T-helper 2 cell treated with Interferon-gamma antibody and Interleukin-4, amounts not matched to agents 5 μg/mL and 100 μg/mL, for 36 hours (primary cell): ENCODE data around the gene PRR5L.

Experiments used
- DNase-seq: peaks from one replicate; pipeline ENCODE4 v3.0.0; 2021; ENCODE audit warnings: low spot score
- H3K27ac Mint-ChIP-seq: one replicate; pipeline ENCODE4 v1.8.0; 2021; ENCODE audit warnings: mild to moderate bottlenecking, mixed read lengths
- H3K27me3 Mint-ChIP-seq: one replicate; pipeline ENCODE4 v1.8.0; 2021; ENCODE audit warnings: low read depth, mixed read lengths
- H3K36me3 Mint-ChIP-seq: one replicate; pipeline ENCODE4 v1.8.0; 2021; ENCODE audit warnings: low read depth, mixed read lengths
- H3K4me1 Mint-ChIP-seq: one replicate; pipeline ENCODE4 v1.8.0; 2021; ENCODE audit warnings: low read depth, mixed read lengths
- H3K4me3 Mint-ChIP-seq: one replicate; pipeline ENCODE4 v1.8.0; 2022; ENCODE audit warnings: mild to moderate bottlenecking, moderate library complexity, mixed read lengths
- H3K9me3 Mint-ChIP-seq: one replicate; pipeline ENCODE4 v1.8.0; 2021; ENCODE audit warnings: mixed read lengths

Gene PRR5L, protein sequence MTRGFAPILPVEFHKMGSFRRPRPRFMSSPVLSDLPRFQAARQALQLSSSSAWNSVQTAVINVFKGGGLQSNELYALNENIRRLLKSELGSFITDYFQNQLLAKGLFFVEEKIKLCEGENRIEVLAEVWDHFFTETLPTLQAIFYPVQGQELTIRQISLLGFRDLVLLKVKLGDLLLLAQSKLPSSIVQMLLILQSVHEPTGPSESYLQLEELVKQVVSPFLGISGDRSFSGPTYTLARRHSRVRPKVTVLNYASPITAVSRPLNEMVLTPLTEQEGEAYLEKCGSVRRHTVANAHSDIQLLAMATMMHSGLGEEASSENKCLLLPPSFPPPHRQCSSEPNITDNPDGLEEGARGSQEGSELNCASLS

DNA sequence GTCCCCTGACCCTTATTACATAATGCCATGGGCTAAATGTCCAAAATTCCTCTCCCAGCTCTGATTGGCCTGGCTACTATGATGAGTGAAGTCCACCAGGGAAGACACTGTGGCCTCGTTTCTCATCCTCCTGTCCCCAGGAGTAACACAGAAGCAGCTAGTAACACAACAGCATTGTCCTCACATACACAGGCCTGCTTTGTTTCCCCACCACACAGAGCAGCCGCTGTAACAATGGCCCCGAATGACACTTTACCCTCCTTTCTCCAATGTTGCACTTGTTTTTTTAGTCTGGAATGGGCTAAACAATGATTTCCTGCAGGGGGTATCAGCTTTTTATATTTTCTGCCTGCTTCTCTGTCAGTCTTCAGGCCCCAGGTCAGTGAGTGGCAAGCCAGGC lies at the start of gene PRR5L:
Gene PRR5L (plus strand): TSS at position 363 of the 400 bp plus-strand sequence. CDS start 104,834 bp downstream, outside the sequence.
- H3K36me3 Mint-ChIP-seq = no peaks in the 10 kb centered on the region
- H3K9me3 Mint-ChIP-seq = no peaks in the 10 kb centered on the region
- H3K27ac Mint-ChIP-seq = no peak within 1 kb of the TSS
- H3K4me1 Mint-ChIP-seq = no peaks in the 10 kb centered on the region
- peaks cover 6% of the 10 kb centered on the region for H3K27me3 Mint-ChIP-seq
- no peak within 1 kb of the TSS for H3K4me3 Mint-ChIP-seq
- no peak for DNase-seq

DNA sequence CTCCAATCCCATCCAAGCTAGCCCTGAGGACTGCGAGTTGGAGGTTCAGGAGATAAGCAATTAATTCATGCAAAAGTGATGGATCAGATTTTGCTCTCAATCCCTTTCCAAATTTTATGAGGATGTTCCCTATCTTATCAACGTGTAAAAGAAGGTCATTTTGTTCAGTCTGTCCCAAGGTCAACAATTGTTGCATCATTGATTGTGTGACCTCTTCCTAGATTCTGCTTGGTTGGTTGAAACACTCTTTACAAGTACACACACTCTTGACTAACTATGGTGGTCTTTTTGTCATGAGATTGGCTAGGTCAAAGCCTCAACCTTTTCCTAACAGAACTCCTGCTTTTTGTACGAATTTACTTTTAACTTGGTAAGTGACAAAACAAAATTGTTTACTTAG lies 48.6 kb upstream of the PRR5L start:
- H3K27ac Mint-ChIP-seq = no peak overlapping the region
- H3K9me3 Mint-ChIP-seq = no peaks in the 10 kb centered on the region
- H3K4me1 Mint-ChIP-seq = no peaks in the 10 kb centered on the region
- DNase-seq = no peak
- H3K4me3 Mint-ChIP-seq = no peak overlapping the region
- peaks cover 15% of the 10 kb centered on the region for H3K27me3 Mint-ChIP-seq
- H3K36me3 Mint-ChIP-seq = no peaks in the 10 kb centered on the region

DNA sequence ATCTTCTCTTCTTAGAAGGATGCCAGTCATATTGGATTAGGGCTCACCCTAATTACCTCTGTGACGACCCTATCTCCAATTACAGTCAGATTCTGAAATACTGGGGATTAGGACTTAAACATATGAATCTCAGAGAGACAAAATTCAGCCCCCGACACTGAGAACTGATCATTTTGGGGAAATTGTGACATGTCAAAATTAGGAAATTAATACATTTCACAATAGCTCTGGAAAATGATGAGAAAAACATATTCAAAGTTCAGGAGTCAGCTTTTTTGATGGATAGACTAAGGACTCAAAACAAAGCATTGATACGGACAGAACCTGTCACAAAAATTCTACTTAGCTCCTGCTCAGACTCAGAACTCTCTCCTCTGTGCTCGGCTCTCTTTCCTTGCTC lies 47.7 kb upstream of the PRR5L start:
- Mint-ChIP-seq H3K36me3 (no peaks in the 10 kb centered on the region), H3K27ac (no peak overlapping the region), H3K27me3 (peaks cover 15% of the 10 kb centered on the region), H3K9me3 (no peaks in the 10 kb centered on the region), H3K4me3 (no peak overlapping the region), H3K4me1 (no peaks in the 10 kb centered on the region)
- DNase-seq = no peak

DNA sequence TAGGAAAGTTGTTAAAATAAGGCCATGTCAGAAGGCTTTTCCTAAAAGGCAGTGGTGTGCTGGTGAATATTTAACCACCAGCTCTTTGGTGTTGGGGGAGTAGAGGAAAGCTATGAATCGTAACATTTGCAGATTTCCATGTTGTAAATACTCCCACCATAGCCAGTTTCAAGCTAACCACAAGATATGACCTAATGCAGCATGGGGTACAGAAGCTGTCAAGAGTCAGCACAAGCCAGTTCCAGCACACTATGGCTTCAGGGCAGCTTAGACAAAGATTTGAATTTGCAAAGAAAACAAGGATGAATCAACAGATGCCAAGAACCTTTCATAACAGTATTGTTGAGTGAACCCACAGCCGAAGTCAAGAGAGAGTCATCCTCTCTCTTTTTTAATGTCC lies 46.8 kb upstream of the PRR5L start:
- Mint-ChIP-seq H3K27me3 (peaks cover 15% of the 10 kb centered on the region), H3K4me1 (no peaks in the 10 kb centered on the region), H3K36me3 (no peaks in the 10 kb centered on the region), H3K4me3 (no peak overlapping the region), H3K27ac (no peak overlapping the region), H3K9me3 (no peaks in the 10 kb centered on the region)
- DNase-seq = peak; percentile 11

DNA sequence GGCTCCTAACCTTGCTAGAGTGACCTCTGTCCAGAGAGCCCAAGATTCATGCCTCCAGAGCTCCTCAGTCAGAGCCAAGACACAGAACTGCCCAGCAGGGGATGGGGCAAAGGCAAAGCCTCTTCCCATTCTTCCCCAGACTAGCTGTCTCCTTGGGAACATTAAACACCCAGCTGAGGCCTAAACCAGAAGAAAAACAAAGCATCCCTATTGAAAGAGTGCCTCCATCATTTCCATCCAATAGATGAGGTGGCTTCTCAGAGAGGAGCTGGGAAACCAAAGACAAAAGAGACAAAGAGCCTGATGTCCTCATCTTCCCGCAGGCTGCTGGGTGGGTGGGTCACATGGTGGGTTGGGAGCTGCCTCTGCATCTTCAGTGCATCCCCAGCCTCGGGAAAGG lies 44.3 kb upstream of the PRR5L start:
- Mint-ChIP-seq H3K4me1 (no peaks in the 10 kb centered on the region), H3K4me3 (no peak overlapping the region), H3K27ac (no peak overlapping the region), H3K27me3 (peaks cover 15% of the 10 kb centered on the region), H3K9me3 (no peaks in the 10 kb centered on the region), H3K36me3 (no peaks in the 10 kb centered on the region)
- DNase-seq = no peak

DNA sequence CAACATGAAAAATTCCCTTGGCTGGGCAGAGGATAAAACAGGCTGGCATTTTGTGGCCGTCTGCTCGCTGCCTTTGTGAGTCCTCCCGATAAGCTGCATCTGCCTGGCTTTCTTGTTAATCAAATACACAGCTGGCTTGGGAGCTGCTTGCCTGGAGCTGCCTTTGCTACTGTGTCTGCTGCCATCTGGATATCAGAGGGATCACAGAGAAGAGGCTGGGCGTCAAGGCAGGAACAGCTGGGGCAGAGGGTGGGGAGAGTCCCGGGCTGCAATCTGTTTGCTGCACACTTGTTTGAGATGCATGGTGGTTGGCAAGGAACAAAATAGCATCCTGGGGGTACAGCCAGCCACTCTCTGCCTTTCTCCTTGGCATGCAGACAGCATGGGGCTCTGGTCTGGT lies 42.9 kb upstream of the PRR5L start:
- Mint-ChIP-seq H3K27ac (no peak overlapping the region), H3K4me1 (no peaks in the 10 kb centered on the region), H3K9me3 (no peaks in the 10 kb centered on the region), H3K4me3 (no peak overlapping the region), H3K36me3 (no peaks in the 10 kb centered on the region), H3K27me3 (peaks cover 18% of the 10 kb centered on the region)
- no peak for DNase-seq

DNA sequence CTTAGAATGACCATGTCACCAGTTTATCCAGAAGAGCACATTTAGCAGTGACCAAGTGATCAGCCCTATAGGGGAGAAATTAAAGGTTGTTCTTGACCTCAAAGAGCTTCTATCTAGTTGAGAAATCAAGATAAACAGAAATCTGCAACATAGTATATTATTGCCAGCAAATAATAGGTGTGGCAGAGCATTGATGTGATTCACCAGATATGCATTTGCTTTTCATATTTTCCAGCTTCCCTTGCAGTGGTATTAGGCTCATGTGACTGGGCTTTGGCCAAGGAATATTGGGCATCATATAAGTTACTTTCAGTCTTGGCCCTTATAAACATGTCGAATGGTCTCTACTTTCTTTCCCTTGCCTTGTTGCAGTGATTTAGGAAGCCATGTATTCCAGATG lies 41.4 kb upstream of the PRR5L start:
- H3K9me3 Mint-ChIP-seq = no peaks in the 10 kb centered on the region

DNA sequence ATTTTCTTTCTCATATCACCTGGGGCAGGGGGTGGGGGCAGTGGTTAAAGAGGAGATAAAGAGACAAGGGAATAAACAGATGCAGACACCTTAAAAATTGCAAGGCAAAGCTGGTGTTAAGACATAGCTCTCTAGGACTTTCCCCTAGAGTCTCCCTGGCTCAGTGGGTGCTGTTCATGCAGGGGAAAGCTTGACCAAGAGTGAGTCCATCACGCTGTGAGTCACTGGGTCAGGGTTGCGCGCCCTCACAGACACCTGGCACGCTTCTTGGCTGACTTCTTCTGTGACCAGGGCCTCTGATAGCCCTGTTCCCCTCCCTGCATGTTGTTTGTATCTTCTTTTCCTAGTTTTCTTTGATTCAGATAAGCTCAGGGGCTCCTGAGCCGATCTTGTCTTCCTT lies 38.7 kb upstream of the PRR5L start:
- H3K27me3 Mint-ChIP-seq = peaks cover 12% of the 10 kb centered on the region
- H3K36me3 Mint-ChIP-seq = no peaks in the 10 kb centered on the region
- H3K9me3 Mint-ChIP-seq = no peaks in the 10 kb centered on the region
- no peak overlapping the region for H3K27ac Mint-ChIP-seq
- no peak overlapping the region for H3K4me3 Mint-ChIP-seq
- H3K4me1 Mint-ChIP-seq = no peaks in the 10 kb centered on the region
- DNase-seq = no peak

More for the DNA sequence above, 41.4 kb upstream of the PRR5L start:
- Mint-ChIP-seq H3K36me3 (no peaks in the 10 kb centered on the region), H3K27ac (no peak overlapping the region), H3K4me1 (no peaks in the 10 kb centered on the region), H3K4me3 (no peak overlapping the region), H3K27me3 (peaks cover 15% of the 10 kb centered on the region)
- no peak for DNase-seq

DNA sequence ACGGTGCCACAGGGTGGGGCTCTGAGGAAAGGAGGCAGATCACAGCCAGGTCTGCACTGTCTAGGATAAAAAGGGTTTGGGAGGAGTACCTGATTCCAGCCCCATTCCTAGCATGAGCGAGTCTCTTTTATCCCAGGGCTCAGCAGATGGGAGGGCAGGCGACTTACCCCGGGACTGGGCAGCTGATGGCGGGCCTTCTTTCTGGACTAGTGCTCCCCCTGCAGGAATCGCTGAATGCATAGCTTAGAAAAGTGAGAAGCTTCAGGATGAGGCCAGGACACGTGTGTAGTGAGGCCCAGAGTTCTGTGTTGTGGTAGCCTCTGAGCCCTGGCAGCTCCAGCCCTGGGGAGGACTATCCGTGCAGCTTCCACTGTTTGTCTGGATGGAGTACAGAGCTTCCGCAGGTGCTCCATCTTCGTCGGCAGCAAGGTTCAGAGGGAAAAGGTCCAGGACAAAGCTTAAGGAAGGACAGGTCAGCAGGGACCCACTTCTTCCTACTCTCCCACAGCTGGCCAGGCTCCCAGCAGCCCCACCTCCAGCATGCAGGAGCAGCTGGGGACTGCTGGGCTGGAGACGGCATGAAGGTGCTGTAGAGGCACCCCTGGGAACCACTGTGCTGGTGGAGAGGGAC lies 37.2 kb upstream of the PRR5L start:
- no peak overlapping the region for H3K4me3 Mint-ChIP-seq
- H3K27me3 Mint-ChIP-seq = peaks cover 12% of the 10 kb centered on the region
- H3K27ac Mint-ChIP-seq = no peak overlapping the region
- no peak for DNase-seq
- no peaks in the 10 kb centered on the region for H3K9me3 Mint-ChIP-seq
- no peaks in the 10 kb centered on the region for H3K36me3 Mint-ChIP-seq
- no peaks in the 10 kb centered on the region for H3K4me1 Mint-ChIP-seq

DNA sequence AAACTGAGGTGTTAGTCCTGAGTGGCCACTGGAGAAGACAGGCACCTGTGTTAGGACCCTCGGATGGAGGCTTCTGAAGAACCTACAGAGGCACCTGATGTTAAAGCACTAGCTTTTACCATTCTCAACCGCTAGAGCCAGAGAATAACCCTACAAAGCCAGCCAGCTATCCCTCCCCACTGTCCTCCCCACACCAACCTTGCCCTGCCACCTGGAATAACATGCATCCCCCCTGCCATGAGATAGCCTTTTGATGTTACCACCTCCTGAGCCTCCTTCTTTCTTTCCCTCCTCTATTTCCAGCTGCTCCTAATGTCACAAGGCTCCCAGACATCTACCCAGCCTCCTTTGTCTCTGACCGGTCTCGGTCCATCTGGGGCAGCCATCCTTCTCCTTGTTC lies 35.0 kb upstream of the PRR5L start:
- Mint-ChIP-seq H3K36me3 (no peaks in the 10 kb centered on the region), H3K9me3 (no peaks in the 10 kb centered on the region), H3K27me3 (peaks cover 12% of the 10 kb centered on the region), H3K4me1 (no peaks in the 10 kb centered on the region), H3K27ac (no peak overlapping the region), H3K4me3 (no peak overlapping the region)
- DNase-seq = no peak

DNA sequence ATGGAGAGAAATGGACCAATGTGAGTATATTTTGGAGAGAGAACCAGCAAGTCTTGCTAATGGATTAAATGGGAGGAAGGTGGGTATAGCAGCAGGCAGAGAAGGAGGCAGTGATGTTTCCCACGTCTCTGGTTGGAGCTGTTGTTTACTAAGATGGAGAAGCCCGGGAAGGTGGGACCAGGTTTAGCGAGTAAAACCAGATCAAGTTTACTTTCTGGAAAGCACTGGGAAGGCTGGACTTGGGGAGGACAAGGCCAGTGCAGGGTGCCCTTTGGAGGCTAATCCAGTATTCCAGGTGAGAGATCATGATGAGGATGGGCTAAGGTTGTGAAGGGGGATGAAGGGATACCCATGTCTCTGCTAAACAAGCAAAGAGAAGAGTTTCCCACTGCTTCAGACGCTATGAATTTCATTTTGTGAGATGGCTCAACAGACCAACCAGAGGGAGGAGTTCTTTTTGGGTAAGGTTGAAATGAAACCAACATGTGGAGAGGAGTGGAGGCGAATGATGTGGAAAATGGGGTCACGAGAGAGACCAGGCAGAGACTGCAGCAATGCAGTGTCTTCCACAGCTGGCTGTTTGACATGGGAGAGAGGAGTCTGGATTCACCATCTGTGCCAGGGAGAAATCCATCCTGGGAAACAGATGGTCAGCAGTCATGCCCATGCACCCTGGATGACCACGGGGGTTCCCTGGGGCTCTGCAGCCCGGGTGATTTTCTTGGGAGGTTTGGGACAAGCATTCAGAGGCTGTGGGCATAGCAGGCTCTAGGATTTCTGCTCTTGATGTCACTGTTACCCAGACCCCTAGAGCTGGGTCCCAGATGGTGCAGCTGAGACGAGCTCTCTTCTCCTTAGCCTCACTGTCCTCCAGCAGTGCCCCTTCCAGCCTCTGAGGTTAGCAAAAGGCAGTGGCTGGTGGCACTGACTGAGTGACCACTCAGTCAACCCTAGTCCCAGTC lies 31.8 kb upstream of the PRR5L start:
- no peaks in the 10 kb centered on the region for H3K27me3 Mint-ChIP-seq
- H3K9me3 Mint-ChIP-seq = no peaks in the 10 kb centered on the region
- no peaks in the 10 kb centered on the region for H3K36me3 Mint-ChIP-seq
- H3K4me1 Mint-ChIP-seq = no peaks in the 10 kb centered on the region
- H3K4me3 Mint-ChIP-seq = no peak overlapping the region
- DNase-seq = no peak
- no peak overlapping the region for H3K27ac Mint-ChIP-seq

DNA sequence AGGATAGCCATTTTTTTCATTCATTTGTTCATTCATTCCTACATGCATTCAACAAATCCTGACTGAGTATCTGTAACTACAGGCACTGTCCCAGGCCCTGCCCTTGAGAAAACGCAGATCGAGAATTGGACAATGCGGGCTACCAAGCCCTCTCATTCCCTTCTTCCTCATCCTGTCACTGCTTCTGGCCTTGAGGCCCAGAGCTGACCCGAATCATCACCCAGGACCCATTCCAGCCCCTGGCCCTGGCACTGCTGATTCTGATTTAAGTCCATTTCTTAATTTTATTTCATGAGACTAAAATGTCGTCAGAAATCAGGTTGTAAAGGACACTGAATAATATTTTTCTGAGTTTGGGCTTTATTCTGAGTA lies 31.1 kb upstream of the PRR5L start:
- Mint-ChIP-seq H3K27me3 (no peaks in the 10 kb centered on the region), H3K4me3 (no peak overlapping the region), H3K4me1 (no peaks in the 10 kb centered on the region), H3K9me3 (no peaks in the 10 kb centered on the region), H3K36me3 (no peaks in the 10 kb centered on the region), H3K27ac (no peak overlapping the region)
- DNase-seq = no peak

DNA sequence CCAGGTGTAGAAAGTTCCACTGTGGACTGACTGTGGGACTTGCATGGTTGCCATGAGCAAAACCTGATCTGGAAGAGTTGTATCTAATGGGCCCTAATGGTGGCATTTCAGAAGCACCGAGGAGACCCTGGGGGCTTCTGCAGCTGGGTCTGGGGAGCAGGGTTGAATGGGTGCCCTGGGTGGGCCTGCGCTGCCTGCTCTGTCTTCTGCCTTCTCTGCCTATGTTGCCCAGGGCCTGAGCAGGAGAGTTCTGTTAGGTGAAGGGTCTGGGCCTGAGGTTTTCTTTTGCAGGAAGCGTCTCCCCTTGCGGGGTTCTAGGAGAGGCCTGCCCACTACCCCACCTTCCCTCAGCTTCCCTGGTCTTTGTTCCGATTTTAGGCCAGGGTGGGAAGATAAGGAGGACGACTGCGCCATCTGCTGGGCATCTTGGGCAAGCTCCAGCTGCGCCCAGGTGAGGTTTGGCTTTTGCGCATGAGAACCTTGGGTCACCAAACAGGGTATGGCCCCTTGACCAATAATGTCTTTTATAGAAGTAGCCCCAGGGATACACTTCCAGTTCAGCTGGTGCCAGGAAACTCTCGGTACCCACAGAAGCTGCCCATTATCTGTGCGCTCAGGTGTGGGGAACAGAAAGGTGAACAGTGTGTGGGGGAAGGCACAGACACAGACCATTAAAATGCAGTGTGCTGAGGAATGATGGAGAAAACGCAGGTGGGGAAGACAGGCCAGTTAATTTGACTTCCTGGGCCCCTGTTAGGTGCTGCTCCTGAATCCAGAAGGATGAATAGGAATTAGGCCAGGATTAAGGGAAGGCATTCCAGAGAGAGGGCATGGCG lies 30.1 kb upstream of the PRR5L start:
- H3K9me3 Mint-ChIP-seq = no peaks in the 10 kb centered on the region
- no peak overlapping the region for H3K27ac Mint-ChIP-seq
- no peaks in the 10 kb centered on the region for H3K4me1 Mint-ChIP-seq
- no peaks in the 10 kb centered on the region for H3K27me3 Mint-ChIP-seq
- H3K4me3 Mint-ChIP-seq = no peak overlapping the region
- peak; percentile 21 for DNase-seq
- no peaks in the 10 kb centered on the region for H3K36me3 Mint-ChIP-seq
